HG02798 (cell line): ENCODE data around the gene AEN.
"Not testable (repeated sequence)": the region's sequence is repeated elsewhere in the genome, so short reads cannot be mapped to it uniquely, and the experiment has no call there.

Source experiments
- ATAC-seq: cut with Tn5 transposase; IDR thresholded peaks from one replicate; pipeline ENCODE4 v1.9.1; 2021; ENCODE audit warnings: mild to moderate bottlenecking; ENCODE audit not compliant: unreplicated experiment, poor library complexity

AEN gene

DNA sequence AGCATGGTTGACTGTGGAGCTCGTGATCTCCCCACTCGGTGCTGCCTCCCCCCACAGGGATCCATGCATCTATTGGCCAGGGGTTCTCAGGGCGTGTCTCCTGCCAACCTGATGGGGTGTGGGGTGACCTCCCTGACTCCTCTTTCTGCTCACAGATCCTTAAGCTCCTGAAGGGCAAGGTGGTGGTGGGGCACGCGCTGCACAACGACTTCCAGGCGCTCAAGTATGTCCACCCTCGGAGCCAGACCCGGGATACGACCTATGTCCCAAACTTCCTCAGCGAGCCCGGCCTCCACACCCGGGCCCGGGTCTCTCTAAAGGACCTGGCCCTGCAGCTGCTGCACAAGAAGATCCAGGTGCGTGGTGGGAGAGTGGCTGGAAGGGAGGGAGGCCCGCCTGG lies 7.9 kb downstream of the AEN start:
- no peak for ATAC-seq

DNA sequence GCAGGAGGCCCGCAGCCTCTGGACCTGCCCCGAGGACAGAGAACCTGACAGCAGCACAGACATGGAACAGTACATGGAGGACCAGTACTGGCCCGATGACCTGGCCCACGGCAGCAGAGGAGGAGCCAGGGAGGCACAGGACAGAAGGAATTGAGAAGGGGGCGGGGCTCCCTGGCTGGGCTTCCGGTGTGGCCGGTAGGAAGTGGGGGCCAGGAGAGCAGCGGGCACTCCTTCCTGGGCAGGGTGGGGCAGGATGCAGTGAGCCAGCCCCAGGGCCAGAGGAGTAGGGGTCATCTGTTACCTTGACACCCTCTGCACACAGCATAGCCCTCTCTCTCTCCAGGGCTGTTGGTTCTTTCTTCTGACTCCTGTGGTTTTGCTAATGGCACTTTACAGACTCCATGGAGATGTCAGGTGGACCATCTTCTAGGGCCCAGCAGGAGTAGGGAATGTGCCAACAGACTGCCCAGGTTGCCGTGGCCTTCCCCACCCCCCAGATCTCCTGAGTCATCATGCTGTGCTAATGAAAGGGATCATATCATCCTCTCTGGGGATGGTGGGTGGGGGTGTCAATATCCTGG lies 9.1 kb downstream of the AEN start:
- no peak for ATAC-seq

DNA sequence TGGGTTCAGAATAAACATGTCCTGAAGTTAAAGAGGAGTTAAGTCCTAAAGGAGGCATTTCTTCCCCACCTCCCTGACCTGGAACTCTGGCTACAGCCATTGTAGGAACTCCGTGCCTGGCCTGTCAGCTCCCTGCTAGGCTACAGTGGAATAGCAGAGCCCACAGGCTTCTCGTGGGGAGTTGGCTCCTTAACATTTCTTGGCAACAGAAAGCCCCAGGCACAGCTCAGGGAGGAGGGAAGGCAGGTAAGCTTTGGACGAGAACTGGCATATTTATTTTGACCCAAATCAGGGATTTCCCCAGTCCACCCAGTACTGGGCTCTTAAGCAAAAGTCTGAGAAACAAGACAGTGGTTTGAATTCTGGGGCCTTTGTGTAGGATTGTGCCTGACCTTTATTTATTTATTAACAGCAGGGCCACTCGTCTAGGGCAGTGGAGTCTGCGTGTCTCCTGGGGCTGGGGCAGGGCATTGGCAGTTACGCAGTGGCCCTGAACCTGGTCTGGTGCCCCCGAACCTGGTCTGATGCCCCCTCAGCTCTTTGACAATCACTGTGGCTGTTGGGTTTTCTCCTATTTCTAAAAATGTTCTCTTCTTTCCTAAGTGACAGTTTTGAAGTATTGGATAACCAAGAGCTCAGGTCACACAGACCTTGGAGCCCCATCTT lies 9.8 kb downstream of the AEN start:
- no peak for ATAC-seq

DNA sequence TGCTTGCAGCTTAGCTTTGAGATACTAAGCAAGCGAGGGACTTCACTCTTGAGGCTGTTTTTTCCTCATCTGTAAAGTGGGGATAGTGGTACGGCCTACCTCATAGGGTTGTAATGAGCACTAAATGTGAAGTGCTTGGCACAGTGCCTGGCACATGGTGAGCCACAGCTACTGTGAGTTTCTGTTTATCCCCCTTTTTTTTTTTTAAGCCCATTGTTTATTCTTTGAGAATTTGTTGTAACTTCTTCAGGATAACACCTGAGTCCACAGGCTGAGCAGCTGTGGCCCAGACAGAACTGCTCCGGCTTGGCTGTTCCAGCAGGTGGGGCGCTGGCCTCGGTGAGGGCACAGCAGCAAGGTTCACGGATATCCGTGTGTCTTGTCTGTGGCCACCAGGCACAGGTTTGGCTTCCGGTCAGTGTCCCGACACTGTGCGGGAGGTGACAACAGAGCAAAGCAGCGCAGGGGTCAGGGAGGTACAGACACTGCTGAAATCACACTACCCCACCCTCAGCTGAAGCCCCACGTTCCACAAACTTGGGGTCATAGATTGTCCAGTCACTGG lies 10.4 kb downstream of the AEN start:
- no peak for ATAC-seq

DNA sequence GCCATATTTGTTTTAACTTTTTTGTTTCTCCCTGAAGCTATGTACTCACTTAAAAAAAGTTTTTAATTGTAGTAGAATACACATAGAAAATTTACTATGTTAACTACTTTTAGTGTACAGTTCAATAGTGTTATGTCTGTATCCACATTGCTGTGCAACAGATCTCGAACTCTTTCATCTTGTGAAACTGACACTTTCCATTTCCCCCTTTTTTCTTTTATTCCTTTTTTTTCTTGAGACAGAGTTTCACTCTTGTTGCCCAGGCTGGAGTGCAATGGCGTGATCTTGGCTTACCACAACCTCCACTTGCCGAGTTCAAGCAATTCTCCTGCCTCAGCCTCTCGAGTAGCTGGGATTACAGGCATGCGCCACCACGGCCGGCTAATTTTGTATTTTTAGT lies 11.7 kb downstream of the AEN start:
- ATAC-seq, result not testable (repeated sequence)

DNA sequence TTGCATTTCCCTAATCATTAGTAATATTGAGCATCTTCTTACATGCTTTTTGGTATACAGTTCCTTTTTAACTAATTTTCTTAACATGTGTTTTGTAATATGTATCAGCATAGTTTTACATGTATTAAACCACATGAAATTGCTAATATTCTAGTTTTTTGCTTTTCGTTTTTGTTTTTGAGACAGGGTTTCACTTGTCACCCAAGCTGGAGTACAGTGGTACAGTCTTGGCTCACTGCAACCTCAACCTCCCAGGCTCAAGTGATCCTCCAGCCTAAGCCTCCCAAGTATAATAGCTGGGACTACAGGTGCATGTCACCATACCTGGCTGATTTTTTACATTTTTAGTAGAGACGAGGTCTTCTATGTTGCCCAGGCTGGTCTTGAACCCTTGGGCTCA lies 13.3 kb downstream of the AEN start:
- ATAC-seq, result no peak

DNA sequence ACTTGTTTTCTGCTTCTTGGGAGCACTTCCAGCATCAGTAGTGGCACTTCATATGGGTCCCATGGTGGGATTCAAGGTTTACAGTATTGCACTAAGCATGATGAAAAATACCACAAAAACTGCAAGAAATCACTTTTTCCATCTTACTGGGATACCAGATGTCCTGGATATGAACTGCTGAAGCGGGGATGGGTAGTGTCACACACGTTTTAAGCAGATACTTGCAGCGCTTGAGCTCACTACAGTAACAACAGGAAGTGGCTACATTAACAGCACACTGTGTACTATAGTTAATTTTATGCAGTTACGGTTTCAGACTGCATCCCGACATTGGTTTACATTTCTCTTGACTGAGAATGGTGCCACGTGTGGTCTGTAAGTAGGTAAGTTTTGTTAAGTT lies 14.2 kb downstream of the AEN start:
- ATAC-seq, result peak; percentile 30

DNA sequence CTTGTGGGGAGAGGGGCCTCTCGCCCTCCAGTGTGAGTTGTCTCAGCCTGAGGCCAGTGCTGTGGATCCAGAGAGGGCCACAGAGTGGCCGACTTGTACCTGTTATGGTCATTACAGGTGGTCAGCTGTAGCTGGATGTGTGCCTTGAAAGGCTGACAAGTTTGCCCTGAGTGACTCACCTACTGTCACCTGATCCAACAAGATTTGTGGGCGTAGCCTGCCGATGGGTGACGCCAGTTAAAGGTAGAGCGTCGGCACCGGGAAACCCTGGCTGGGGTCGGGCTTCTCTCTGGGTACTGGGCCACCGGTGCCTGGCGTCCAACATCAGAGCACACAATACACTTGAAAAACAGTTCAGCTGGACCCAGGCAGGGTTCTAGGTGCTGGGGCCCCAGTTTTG lies 14.9 kb downstream of the AEN start:
- ATAC-seq, result no peak

DNA sequence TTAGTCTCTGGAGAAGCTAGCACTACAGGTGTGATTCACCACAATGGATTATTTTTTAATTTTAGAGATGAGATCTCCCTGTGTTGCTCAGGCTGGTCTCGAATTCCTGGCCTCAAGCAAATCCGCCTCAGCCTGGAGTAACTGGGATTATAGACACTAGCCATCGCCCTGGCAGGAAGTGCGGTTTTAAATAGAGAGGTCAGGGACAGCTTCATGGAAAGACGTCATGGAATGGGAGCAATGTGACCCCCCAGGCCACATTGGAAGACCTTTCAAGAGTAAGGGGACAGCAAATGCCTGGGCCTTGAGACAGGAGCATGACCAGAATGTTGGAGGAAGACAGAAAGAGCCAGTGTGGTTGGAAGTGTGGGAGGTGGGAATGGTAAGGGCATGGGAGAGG lies 15.5 kb downstream of the AEN start:
- no peak for ATAC-seq

DNA sequence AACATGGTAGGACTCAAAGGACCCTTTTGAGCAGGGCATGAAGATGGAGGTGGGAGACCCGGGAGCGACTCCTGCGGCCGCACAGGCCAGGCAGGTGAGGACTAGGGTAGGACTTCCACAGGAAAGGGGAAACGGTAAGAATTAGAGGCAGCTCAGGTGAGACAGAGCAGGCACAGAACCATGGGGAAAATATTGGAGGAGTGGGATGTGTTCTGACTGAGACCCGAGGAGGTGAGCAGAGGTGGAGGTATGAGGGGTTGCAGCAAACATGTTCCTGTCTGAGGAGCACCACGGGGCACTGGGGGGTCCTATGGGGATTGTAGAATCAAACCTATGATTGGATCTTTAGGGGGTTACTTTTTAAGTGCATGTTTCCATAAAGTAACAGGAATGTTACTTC lies 16.3 kb downstream of the AEN start:
- ATAC-seq, result no peak

DNA sequence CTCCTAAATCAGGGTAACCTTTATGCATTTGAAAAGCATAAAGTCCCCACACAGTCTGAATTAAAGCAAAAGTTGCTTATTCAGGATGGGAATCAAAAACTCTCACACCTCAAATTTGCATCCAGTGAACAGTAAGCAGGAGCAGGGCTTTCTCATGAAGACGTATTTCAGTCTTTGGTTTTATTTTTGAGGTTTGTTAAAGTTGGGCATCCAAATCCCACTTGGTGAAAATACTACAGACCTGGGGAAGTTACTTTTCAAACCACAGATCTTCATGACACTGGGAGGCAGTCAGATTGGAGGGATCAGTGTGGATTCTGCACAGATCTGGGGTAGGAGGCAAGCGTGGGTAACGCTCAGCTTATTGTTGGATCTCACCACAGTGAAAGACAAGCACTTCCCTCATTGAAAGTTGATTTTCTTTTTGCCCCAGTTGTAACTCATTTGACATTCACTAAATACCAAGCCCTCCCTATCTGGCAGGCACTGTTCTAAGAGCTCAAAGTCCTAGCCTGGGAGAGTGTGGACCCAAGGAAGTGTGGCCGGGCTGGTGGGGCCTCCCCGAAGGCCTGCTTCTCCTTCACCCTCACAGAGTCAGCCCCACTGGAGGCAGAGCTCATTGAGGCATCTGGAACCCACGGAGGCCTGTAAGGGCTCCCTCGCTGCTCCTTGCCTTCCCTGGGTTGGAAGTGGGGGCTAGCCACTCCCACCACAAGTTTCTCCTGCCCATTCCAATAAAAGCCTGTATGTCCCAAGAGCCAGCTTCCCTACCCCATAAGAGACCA lies 16.9 kb downstream of the AEN start:
- ATAC-seq, result no peak

DNA sequence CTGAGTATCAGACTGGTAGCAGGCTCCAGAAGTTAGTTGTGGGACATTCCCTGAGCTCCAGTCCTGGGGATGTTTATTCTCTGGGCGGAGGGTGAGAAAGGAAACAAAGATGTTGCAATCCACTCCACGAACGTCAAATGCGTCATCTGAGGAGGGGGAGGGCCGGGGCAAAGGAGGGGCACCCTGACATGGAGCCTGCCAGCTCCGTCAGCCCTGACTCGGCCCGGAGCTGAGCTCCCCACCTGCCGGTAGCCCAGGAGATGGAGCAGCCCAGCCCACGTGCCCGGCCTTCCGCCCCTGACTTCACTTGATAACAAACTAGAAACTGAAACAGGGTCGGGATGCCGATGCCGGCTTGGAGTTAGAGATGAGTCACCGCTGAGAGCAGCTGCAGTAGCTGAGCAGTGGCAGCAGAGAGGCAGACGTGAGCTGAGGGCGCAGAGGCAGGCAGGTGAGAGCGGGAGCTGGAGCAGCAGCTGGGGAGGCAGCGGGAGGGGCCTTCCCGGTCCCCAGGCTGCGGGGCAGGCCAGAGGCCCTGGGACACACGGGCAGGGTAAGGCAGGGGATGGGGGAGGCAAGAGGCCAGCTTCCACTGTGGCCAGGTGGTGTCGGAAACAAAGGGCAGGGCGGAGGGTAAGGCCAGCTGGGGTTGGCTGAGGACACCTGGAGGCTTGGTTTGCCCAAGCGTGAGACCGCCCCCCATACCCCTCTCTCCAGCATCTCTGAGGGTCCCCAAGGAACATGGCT lies 17.7 kb downstream of the AEN start, which contains the start of gene ISG20:
Gene ISG20 (plus strand): TSS at position 391 of the 747 bp plus-strand sequence. CDS start 351 bp downstream, at position 742.
- ATAC-seq, result peak; percentile 75

DNA sequence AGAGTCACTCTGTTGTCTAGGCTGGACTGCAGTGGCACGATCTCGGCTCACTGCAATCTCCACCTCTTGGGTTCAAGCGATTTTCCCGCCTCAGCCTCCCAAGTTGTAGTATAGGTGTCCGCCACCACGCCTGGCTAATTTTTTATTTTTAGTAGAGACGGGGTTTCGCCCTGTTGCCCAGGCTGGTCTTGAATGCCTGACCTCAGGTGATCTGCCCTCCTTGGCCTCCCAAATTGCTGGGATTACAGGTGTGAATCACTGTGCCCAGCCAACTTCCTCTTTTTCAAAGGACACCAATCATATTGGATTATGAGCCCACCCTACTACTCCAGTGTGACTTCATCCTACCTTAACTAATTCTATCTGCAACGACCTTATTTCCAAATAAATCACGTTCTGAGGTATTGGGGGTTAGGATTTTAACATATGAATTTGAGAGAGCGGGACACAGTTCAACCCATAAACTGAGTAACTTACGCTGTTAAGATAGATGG lies 20.9 kb downstream of the AEN start:
- ATAC-seq, result no peak

DNA sequence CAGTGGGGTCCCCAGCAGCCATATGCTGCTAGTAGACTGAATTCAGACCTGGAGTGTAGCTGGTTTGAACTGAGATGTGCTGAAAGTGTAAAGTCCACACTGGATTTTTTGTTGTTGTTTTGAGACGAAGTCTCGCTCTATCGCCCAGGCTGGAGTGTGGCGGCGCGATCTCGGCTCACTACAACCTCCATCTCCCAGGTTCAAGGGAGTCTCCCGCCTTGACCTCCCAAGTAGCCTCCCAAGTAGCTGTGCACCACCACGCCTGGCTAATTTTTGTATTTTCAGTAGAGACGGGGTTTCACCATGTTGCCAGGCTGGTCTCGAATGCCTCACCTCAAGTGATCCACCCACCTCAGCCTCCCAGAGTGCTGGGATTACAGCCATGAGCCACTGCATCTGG lies 21.4 kb downstream of the AEN start:
- ATAC-seq, result not testable (repeated sequence)

DNA sequence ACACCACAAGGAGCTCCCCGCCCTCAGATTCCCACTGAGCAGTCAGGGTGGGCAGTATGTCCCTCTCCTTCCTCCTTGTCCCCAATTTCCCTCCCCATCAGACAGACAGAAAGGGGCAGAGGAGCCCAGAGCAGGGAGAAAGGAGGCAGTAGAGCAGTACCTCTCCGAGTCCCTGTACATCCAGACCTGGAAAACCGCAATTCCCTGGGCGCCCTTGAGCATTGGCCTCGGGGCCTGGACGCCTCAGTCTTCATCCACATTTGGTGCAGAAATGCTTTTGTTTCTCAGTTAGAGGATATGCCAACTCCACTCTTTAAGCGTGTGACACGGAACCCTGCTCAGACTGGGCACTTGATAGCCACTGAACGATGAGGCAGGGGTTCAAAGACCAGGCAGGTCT lies 23.6 kb downstream of the AEN start:
- no peak for ATAC-seq

DNA sequence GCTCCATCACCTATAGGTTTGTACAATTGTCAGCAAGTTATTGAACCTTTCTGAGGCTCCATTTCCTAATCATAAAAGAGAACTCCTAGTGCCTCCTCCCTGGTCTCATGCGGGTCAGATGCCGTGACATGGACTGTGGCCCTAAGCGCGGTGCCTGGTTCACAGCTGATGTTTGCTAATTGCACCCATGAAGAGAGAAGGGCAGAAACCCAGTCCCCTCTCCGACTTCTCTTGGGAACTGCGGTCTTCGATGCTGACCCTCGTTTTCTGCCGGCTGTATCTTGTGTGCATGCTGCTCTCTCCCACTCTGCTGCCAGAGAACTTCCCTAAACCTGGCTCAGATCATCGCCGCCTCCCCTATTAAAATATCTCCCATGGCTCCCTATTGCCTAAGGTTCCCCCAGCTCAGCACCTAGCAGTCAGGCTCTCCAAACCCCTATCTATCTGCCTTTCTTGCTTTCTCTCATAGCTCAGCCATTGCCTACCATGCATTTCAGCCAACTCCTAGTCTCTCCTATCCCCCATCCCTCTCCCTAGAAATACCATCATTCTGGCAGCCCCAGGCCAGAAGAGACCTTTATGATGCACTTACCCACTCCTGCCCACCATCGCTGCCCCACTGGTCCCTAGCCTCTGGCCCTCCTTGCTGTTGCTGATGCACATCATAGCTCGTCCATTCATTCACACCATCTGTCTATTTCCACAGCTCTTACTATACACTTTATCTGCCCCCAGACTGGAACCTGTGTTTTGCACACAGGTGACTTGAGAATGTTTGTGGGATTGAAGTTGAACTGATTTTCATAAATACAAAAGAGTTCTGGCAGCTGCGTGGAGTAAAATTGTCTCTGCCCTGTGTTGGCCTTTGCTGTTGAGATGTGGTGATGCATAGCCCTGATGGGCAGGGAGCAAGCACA lies 24.3 kb downstream of the AEN start:
- no peak for ATAC-seq

DNA sequence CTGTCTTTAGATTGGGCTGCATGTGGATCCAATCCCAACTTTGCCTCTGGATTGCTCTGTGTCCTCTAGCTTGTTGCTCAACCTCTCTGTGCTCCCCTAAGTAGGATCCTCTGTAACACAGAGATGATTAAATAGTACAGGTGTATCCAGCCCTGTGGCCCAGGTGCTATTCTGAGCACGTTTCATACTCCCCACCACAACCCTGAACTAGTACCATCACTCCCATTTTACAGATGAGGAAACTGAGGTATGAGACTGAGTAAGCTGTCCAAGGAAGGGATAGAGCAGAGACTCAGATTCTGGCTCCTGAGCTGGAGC lies 24.9 kb downstream of the AEN start:
- no peak for ATAC-seq

DNA sequence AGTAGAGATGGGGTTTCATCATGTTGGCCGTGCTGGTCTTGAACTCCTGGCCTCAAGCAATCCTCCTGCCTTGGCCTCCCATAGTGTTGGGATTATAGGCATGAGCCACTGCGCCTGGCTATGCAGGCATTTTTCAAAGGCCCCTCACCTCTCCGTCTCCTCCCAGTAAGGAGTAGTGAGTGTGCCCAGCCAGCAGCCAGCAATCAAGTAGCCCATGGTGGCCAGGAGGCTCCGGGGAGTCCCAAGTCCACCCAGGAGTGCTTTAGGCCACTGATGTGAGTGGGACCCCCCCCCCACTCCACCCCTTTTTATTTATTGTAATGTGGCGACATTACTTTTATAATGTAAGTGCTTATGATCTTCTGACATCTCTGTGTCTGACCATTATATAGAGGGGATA lies 25.8 kb downstream of the AEN start:
- ATAC-seq, result no peak

DNA sequence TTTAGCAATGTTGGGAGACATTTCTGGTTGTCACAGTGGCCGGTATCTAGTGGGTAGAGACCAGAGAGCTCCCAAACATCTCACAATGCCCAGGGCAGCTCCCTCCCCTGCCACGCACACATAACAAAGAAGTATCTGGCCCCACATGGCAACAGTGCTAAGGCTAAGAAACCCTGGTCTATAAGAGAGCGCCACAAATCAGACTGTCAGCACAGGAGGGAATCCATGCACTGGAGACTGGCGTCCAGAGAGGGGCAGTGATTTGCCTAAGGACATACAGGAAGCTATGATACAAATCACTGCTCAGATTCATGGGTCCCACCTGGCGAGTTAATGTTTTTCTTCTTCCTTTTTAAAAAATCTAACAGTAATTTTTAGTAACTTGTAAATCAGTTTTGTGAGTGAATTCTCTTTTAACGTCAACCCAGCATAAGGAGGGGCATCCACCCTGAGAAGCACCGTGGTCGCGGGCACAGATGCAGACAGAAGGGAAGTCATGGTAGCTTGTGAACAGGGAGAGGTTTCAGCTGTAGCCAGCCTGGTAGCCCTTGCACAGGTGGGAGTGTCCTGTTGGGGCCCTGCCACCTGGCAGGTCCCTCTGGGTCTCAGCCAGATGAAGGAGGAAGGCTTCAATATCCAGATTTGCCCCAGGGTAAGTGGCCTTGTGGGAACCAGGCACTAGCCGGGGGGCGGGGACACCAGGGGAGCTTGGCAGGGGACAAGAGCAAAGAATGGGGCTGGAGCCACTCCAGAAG lies 26.4 kb downstream of the AEN start:
- ATAC-seq, result no peak
